ENCODE data around the gene SLC1A4.
A peak's percentile ranks its signal among the peaks of the same experiment; 100 is the strongest.

DNA sequence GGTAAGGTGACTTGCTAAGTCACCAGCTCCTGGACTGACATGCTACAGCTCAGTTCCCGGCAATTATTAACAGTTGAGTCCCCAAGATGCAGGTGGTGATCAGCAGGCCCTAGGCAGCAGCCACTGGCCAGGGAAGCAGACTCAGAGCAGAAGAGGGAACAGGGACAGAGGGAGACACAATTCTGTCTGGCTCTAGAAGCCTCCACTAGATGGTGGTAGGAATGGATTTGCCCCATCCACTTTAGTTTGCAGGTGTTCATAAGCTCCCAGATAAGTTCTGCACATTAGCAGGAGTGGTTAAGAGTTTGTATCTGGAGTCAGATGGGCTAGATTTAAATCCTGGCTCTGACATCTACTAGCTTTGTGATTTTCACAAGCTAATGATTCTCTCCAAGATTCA is 25.5 kb upstream of the SLC1A4 start:
- TF ChIP-seq CTCF (IDR thresholded peaks at IDR 0.05; ENCODE audit: low read length) = peak; percentile 17; the same call in 1 of the 2 replicates
- no peak for TF ChIP-seq EZH2 (optimal IDR thresholded peaks at IDR 0.05; ENCODE audit: low read depth, low read length)
- no peak for TF ChIP-seq EZH2phosphoT487 (IDR thresholded peaks at IDR 0.05; ENCODE audit: low read length)
